RWPE1 (cell line): Measurements from ENCODE around the gene TRPM2.

ENCODE experiments used
- CTCF ChIA-PET: fragments of 350-600 bp; sonication (Branson Sonifier 250); formaldehyde crosslinking; extraction: SDS; loops from one replicate; lab custom pipeline; 2021; lab: Yijun Ruan, JAX
- POLR2A ChIA-PET: fragments of 400-600 bp; formaldehyde crosslinking; extraction: SDS; loops from one replicate; lab custom pipeline; 2020; ENCODE audit warnings: antibody characterized with exemption; ENCODE audit not compliant: low non-redundant PET; lab: Yijun Ruan, JAX
- DNase-seq: peaks from one replicate; pipeline ENCODE4 v3.0.0; 2012; ENCODE audit warnings: low spot score
- H3K27ac ChIP-seq: fragments of 450-650 bp; 2 replicates; pipeline ENCODE4 v1.5.1; 2017
- TF ChIP-seq, protein P1 (sequence below): fragments of 450-650 bp; conservative IDR thresholded peaks from 2 replicates; pipeline ENCODE4 v1.5.1; 2017; ENCODE audit warnings: low read depth, mild to moderate bottlenecking

Gene TRPM2

DNA sequence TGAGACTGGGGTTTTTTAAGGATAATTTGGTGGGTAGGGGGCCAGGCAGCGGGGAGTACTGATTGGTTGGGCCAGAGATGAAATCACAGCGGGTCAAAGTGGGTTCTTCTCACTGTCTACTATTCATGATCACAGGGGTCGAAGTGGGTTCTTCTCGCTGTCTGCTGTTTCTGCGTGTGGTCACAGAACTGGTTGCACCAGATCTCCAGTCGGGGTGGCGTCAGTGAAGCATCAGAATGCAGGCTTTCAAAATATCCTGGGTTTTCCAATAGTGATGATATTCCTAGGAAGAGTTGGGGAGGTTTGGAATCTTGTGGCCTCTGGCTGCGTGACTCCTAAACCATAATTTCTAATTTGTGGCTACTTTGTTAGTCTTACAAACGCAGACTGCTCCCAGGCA lies 45.1 kb downstream of the TRPM2 start:
- TF ChIP-seq, protein P1, sequence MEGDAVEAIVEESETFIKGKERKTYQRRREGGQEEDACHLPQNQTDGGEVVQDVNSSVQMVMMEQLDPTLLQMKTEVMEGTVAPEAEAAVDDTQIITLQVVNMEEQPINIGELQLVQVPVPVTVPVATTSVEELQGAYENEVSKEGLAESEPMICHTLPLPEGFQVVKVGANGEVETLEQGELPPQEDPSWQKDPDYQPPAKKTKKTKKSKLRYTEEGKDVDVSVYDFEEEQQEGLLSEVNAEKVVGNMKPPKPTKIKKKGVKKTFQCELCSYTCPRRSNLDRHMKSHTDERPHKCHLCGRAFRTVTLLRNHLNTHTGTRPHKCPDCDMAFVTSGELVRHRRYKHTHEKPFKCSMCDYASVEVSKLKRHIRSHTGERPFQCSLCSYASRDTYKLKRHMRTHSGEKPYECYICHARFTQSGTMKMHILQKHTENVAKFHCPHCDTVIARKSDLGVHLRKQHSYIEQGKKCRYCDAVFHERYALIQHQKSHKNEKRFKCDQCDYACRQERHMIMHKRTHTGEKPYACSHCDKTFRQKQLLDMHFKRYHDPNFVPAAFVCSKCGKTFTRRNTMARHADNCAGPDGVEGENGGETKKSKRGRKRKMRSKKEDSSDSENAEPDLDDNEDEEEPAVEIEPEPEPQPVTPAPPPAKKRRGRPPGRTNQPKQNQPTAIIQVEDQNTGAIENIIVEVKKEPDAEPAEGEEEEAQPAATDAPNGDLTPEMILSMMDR, result no peak
- CTCF ChIA-PET, result no interaction called here
- no peak overlapping the region for H3K27ac ChIP-seq
- peak; percentile 34 for DNase-seq
- POLR2A ChIA-PET, result no interaction called here

DNA sequence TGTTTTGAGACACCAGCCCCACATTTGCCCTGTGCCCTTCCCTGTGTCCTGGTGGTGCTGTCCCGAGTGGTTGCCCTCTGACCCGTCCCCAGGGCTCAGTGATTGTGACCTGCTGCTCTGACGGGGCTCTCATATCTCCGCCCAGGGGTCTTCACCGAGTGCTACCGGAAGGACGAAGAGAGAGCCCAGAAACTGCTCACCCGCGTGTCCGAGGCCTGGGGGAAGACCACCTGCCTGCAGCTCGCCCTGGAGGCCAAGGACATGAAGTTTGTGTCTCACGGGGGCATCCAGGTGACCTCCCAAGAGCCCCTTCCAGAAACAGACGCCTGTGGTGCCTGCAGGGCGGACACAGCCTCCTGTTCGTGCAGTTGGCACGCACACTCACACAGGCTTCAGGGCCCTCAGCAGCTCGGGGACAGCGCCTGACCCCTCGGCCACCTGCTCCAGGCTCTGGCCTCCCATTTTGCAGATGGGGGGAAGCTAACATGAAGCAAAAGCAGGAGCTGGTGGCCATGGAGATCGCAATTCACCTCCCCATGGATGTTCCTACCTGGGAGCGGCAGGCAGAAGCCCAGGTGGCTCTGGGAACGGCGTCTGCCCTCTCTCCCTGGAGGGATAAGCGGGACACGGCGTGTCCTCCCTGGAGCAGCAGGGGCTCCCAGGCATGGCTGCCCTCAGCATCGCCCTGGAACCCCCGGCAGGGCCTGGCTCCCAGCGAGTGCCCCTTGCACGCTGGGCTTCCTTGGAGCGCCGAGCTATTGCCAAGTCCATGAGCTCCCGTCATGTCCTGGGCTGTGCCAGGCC lies 45.9 kb downstream of the TRPM2 start:
- CTCF ChIA-PET, result no interaction called here

DNA sequence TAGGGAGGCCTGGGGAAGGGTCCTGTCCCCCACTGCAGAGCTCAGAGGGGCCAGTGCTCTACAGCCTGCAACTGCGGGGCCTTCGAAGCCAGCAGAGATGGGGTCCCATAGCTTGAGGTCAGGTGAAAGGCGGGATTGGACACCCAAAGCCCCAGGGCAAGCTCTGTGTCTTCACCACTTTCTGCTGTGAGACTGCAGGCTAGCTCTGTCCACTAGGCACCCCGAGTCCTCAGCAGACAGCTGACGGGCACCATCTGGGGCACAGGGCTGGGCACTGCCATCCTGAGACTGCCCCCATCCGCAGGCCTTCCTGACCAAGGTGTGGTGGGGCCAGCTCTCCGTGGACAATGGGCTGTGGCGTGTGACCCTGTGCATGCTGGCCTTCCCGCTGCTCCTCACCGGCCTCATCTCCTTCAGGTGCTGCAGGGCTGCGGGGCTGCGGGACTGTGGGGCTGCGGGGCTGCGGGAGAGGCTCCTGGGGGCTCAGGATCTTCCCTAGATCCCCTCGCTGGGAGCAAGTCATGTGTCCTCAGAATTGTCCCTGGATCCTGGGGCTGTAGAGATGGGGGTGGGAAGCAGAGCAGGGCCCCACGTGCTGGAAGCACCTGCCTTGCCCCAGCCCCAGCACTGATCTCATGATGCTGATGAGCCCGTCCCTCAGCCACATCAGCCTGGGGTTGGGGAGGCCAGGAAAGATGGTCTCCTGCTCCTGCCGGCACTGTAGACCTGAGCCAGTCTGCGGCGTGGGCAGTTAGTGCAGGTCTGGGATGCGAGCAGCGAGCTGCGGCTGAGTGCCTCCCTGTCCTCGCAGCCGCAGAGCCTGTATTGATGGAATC lies 46.8 kb downstream of the TRPM2 start:
- CTCF ChIA-PET, result interaction anchor here (0.6 kb wide), 1 partner anchor 53 kb away, joined by 3 read pairs; no protein-coding TSS in a partner anchor
- DNase-seq, result no peak
- H3K27ac ChIP-seq, result no peak overlapping the region
- POLR2A ChIA-PET, result no interaction called here
- TF ChIP-seq, protein P1, result no peak

More for the DNA sequence above, 45.9 kb downstream of the TRPM2 start:
- no peak for DNase-seq
- H3K27ac ChIP-seq, result no peak overlapping the region
- TF ChIP-seq, protein P1, result no peak
- POLR2A ChIA-PET, result no interaction called here

DNA sequence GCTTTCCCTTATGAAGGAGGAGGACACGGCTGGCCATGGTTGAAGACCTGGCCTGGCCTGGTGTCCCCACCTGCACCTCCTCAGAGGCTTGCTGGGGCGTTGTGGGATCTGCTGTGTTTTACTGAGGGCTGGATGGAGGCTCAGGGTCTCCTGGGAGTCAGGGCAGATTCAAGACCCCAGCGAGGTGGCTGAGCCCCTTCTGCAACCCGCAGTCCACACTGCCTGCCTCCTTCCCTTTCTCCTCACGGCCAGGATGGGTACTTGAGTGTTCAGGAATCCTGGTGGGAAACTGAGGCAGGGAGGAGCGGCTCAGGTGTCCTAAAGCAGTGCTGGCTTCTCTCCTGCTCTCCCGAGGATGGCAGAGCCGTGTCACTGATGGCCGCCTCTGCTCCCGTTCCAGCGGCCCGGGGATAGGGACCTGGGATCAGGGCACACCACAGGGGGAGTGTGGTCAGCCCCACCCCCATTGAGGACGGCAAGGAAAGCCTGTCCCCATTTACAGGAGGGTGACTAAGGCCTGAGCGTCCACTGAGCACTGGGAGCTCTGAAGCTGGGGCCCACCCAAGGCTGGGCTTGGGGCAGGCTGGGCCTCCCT lies 47.5 kb downstream of the TRPM2 start:
- CTCF ChIA-PET, result no interaction called here
- TF ChIP-seq, protein P1, result no peak
- POLR2A ChIA-PET, result no interaction called here
- no peak for DNase-seq
- H3K27ac ChIP-seq, result no peak overlapping the region

DNA sequence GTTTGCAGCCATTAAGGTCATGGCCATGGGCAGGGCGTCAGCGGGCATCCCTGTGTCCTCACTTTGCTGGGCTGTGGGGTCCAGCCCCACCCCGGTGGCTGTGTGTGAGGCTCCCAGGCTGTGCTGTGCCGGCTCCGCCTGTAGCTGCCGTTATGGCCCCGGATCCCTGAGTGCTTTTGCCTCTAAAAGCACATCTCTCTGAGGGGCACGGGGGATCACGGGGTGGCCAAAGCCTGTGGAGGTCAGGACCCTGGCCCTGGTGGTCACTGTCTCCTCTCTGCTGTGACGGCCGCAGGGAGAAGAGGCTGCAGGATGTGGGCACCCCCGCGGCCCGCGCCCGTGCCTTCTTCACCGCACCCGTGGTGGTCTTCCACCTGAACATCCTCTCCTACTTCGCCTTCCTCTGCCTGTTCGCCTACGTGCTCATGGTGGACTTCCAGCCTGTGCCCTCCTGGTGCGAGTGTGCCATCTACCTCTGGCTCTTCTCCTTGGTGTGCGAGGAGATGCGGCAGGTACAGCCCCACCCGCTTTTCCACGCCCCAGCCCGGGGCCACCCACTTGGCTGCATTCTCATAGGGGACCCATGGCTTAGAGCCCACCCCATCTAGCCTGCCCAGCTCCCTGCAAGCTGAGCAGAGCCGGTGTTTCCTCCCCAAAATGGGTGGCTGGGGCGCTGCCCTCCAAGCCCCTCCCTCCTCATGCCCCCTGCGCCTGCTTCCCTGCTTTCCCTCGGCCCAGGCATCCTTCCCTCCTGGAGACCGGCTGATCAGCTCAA lies 48.2 kb downstream of the TRPM2 start:
- H3K27ac ChIP-seq, result no peak overlapping the region
- POLR2A ChIA-PET, result no interaction called here
- DNase-seq, result no peak
- CTCF ChIA-PET, result no interaction called here
- TF ChIP-seq, protein P1, result no peak
